H1 (cell line): ENCODE measurements around the gene C10orf95. TPM values are rescaled to one million over a fixed set of nuclear protein-coding genes. Genes with fewer than 3 reads are reported as not detected.

Experiments used
- CTCF ChIA-PET: fragments of 300-600 bp; sonication (Branson Sonifier 250); formaldehyde crosslinking; loops from one replicate; lab custom pipeline; 2021; ENCODE audit not compliant: partially characterized antibody; lab: Charles Lee
- POLR2A ChIA-PET: fragments of 300-600 bp; sonication (Branson Sonifier 250); formaldehyde crosslinking; loops from one replicate; lab custom pipeline; 2021; ENCODE audit warnings: inconsistent platforms; ENCODE audit not compliant: partially characterized antibody; lab: Charles Lee
- DNase-seq, 2 experiments: peaks; one replicate each; pipeline versions ENCODE4 v3.0.0 to v3.0.0-alpha.2; 2010 to 2022; ENCODE audit warnings: low spot score in 2 of 2, low read depth in 1 of 2, mixed read lengths in 1 of 2
- FAIRE-seq: peaks from 2 replicates; lab custom pipeline; 2011; peaks lifted over from hg19 to GRCh38; lab: Jason Lieb, UNC
- H2AFZ ChIP-seq: 2 replicates; pipeline ENCODE4 v1.8.1; 2012; ENCODE audit warnings: low read length, inconsistent platforms
- H2AK5ac ChIP-seq: 2 replicates; pipeline ENCODE4 v1.6.1; 2013; ENCODE audit warnings: low read depth, low read length
- H2BK120ac ChIP-seq: replicated peaks from 2 replicates; pipeline ENCODE3; 2013; ENCODE audit warnings: low read depth, low read length, inconsistent platforms
- H2BK12ac ChIP-seq: 2 replicates; pipeline ENCODE4 v1.6.1; 2013; ENCODE audit warnings: low read depth, low read length
- H2BK15ac ChIP-seq: 2 replicates; pipeline ENCODE4 v1.6.1; 2013; ENCODE audit warnings: low read length
- H2BK20ac ChIP-seq: 2 replicates; pipeline ENCODE4 v1.6.1; 2013; ENCODE audit warnings: low read length
- H2BK5ac ChIP-seq: 2 replicates; pipeline ENCODE4 v1.6.1; 2013; ENCODE audit warnings: low read depth, low read length
- H3K14ac ChIP-seq: 2 replicates; pipeline ENCODE4 v1.6.1; 2013; ENCODE audit warnings: inconsistent platforms; ENCODE audit not compliant: insufficient read length
- H3K18ac ChIP-seq: 2 replicates; pipeline ENCODE4 v1.6.1; 2013; ENCODE audit warnings: low read length; ENCODE audit errors: extremely low read depth
- H3K23ac ChIP-seq: 2 replicates; pipeline ENCODE4 v1.6.1; 2013; ENCODE audit warnings: inconsistent platforms; ENCODE audit not compliant: insufficient read length
- H3K23me2 ChIP-seq: 2 replicates; pipeline ENCODE4 v1.6.1; 2013; ENCODE audit warnings: low read depth, low read length
- H3K27ac ChIP-seq: 2 replicates; pipeline ENCODE4 v1.6.1; 2011; ENCODE audit warnings: low read depth, low read length, inconsistent platforms
- H3K27me3 ChIP-seq, 4 experiments: replicated peaks in 1 of 4; 1 replicate in 1 of 4; 2 replicates in 3 of 4; pipeline versions ENCODE4 v1.6.1 to v1.8.1; 2011 to 2013; ENCODE audit warnings: low read length in 3 of 4, mild to moderate bottlenecking in 3 of 4, inconsistent platforms in 2 of 4, mixed read lengths in 2 of 4, moderate library complexity in 1 of 4; ENCODE audit not compliant: control insufficient read depth in 3 of 4, insufficient read depth in 3 of 4; ENCODE audit errors: extremely low read depth in 1 of 4
- H3K36me3 ChIP-seq, 4 experiments: 2 replicates each; pipeline versions ENCODE4 v1.6.1 to v1.8.1; 2011 to 2013; ENCODE audit warnings: mild to moderate bottlenecking in 4 of 4, low read length in 3 of 4, moderate library complexity in 2 of 4, control low read depth in 1 of 4, inconsistent platforms in 1 of 4; ENCODE audit not compliant: insufficient read depth in 4 of 4, control insufficient read depth in 2 of 4
- H3K4ac ChIP-seq: replicated peaks from 2 replicates; pipeline ENCODE3; 2013; ENCODE audit warnings: low read length, low read depth, mixed read lengths, inconsistent platforms; ENCODE audit not compliant: insufficient read length
- H3K4me1 ChIP-seq, 4 experiments: replicated peaks in 1 of 4; 1 replicate in 1 of 4; 2 replicates in 3 of 4; pipeline versions ENCODE4 v1.6.1 to v1.8.1; 2011 to 2013; ENCODE audit warnings: low read length in 3 of 4, inconsistent platforms in 2 of 4, mixed read lengths in 1 of 4; ENCODE audit not compliant: insufficient read depth in 4 of 4, control insufficient read depth in 3 of 4
- H3K4me2 ChIP-seq, 2 experiments: 2 replicates each; pipeline versions ENCODE4 v1.6.1 to v1.8.1; 2011 to 2013; ENCODE audit warnings: low read depth in 2 of 2, low read length in 2 of 2, control low read depth in 1 of 2, inconsistent platforms in 1 of 2, mild to moderate bottlenecking in 1 of 2; ENCODE audit not compliant: insufficient read depth in 1 of 2
- H3K4me3 ChIP-seq, 4 experiments: fragments of 200-600, 300-600 bp in 1 of 4; sonication (generic), shearing (Covaris generic), sonication (Bioruptor Twin) in 1 of 4; 2 replicates each; pipeline versions ENCODE4 v1.5.1 to v1.8.1; 2011 to 2016; ENCODE audit warnings: low read length in 4 of 4, low read depth in 3 of 4, control low read depth in 2 of 4, inconsistent platforms in 2 of 4, mild to moderate bottlenecking in 2 of 4, mixed read lengths in 1 of 4, moderate library complexity in 1 of 4; ENCODE audit not compliant: insufficient read depth in 2 of 4; ENCODE audit errors: extremely low read depth in 1 of 4
- H3K56ac ChIP-seq: replicated peaks from 2 replicates; pipeline ENCODE3; 2013; ENCODE audit warnings: low read depth, mild to moderate bottlenecking, mixed read lengths, low read length, inconsistent platforms; ENCODE audit not compliant: insufficient read length
- H3K79me1 ChIP-seq: 2 replicates; pipeline ENCODE4 v1.6.1; 2013; ENCODE audit warnings: low read depth, low read length, control low read depth
- H3K79me2 ChIP-seq, 2 experiments: 2 replicates each; pipeline versions ENCODE4 v1.6.1 to v1.8.1; 2012 to 2013; ENCODE audit warnings: low read length in 2 of 2, mild to moderate bottlenecking in 2 of 2, inconsistent platforms in 1 of 2; ENCODE audit not compliant: insufficient read depth in 2 of 2, control insufficient read depth in 1 of 2
- H3K9ac ChIP-seq, 4 experiments: replicated peaks in 1 of 4; 1 replicate in 1 of 4; 2 replicates in 3 of 4; pipeline versions ENCODE4 v1.6.1 to v1.8.1; 2011 to 2013; ENCODE audit warnings: low read depth in 3 of 4, low read length in 3 of 4, control low read depth in 2 of 4, mild to moderate bottlenecking in 2 of 4, moderate library complexity in 2 of 4, inconsistent platforms in 1 of 4; ENCODE audit errors: extremely low read depth in 1 of 4
- H3K9me3 ChIP-seq, 2 experiments: 2 replicates each; pipeline versions ENCODE4 v1.6.1 to v1.8.1; 2012 to 2013; ENCODE audit warnings: mild to moderate bottlenecking in 2 of 2, moderate library complexity in 2 of 2, control low read depth in 1 of 2, inconsistent platforms in 1 of 2, low read depth in 1 of 2, low read length in 1 of 2, mixed read lengths in 1 of 2; ENCODE audit not compliant: insufficient read depth in 2 of 2
- H4K20me1 ChIP-seq, 2 experiments: replicated peaks in 1 of 2; 2 replicates each; pipeline versions ENCODE3 to v1.8.1; 2011 to 2013; ENCODE audit warnings: inconsistent platforms in 2 of 2, low read length in 2 of 2, mild to moderate bottlenecking in 1 of 2; ENCODE audit not compliant: insufficient read depth in 2 of 2, control insufficient read depth in 1 of 2
- H4K5ac ChIP-seq: 2 replicates; pipeline ENCODE4 v1.6.1; 2013; ENCODE audit warnings: low read length, low read depth, mixed read lengths, inconsistent platforms; ENCODE audit not compliant: insufficient read length
- H4K8ac ChIP-seq: 2 replicates; pipeline ENCODE4 v1.8.0; 2013; ENCODE audit warnings: mild to moderate bottlenecking, moderate library complexity, low read length, inconsistent platforms; ENCODE audit not compliant: insufficient read depth; ENCODE audit errors: extremely low read depth
- H4K91ac ChIP-seq: replicated peaks from 2 replicates; pipeline ENCODE3; 2013; ENCODE audit warnings: low read length, mixed read lengths, inconsistent platforms; ENCODE audit not compliant: insufficient read length
- BACH1 ChIP-seq: IDR thresholded peaks from 2 replicates; pipeline ENCODE4 v1.6.1; 2012; ENCODE audit warnings: low read length, improper control_type of control experiment
- FOSL1 ChIP-seq: IDR thresholded peaks from 2 replicates; pipeline ENCODE4 v1.6.1; 2011; ENCODE audit warnings: mild to moderate bottlenecking, low read depth, low read length, moderate library complexity; ENCODE audit not compliant: insufficient read depth
- KDM1A ChIP-seq: fragments of 200-600, 300-600 bp; sonication (generic); IDR thresholded peaks from 2 replicates; pipeline ENCODE4 v1.7.1; 2016; ENCODE audit warnings: mild to moderate bottlenecking, low read length, borderline replicate concordance
- MAFK ChIP-seq: IDR thresholded peaks from 2 replicates; pipeline ENCODE4 v1.6.1; 2012; ENCODE audit warnings: low read depth, mild to moderate bottlenecking, improper control_type of control experiment, low read length
- POU5F1 ChIP-seq: IDR thresholded peaks from 2 replicates; pipeline ENCODE4 v1.6.1; 2011; ENCODE audit warnings: low read depth, mild to moderate bottlenecking, low read length, moderate library complexity
- WGBS, 2 experiments: shearing (Covaris generic) in 1 of 2; methylation state at CpG; one replicate each; pipeline versions ENCODE4 v1.1.6 to v1.1.7; 2013 to 2015; ENCODE audit warnings: low lambda C conversion rate in 2 of 2, mixed read lengths in 2 of 2, inconsistent platforms in 1 of 2, low coverage in 1 of 2, missing lambda C conversion rate in 1 of 2; ENCODE audit not compliant: insufficient replicate concordance in 2 of 2, insufficient coverage in 1 of 2, insufficient read length in 1 of 2; ENCODE audit errors: extremely low coverage in 1 of 2, missing lambda C conversion rate in 1 of 2; 5-methylcytosine and 5-hydroxymethylcytosine counted together
- polyA plus RNA-seq, 7 experiments: library from polyadenylated mRNA; depleted of rRNA in 3 of 7; stranded (reverse) in 5 of 7; unstranded in 2 of 7; fragments of >200 nt in 5 of 7; fragments of 200-250 nt in 2 of 7; gene quantifications; 1 replicate in 5 of 7; 2 replicates in 1 of 7; 4 replicates in 1 of 7; pipeline versions ENCODE4 v1.2.1 to v1.2.3, GENCODE V29; 2011 to 2013; ENCODE audit warnings: missing spikeins in 2 of 7, mixed read lengths in 2 of 7
- total RNA-seq: library from RNA; stranded (reverse); fragmentation: NEBNext Ultra II Directional; extraction: Animal tissue kit (Norgen Biotek cat#: 25700); gene quantifications from 2 replicates; pipeline ENCODE4 v1.2.1, GENCODE V29; 2021

The C10orf95 gene
- total and polyA plus RNA-seq, 2 of the 8 experiments (the other 6 are each of a cell fraction or from before 2014, with no cell fraction given), result 0.34 to 0.48 TPM

DNA sequence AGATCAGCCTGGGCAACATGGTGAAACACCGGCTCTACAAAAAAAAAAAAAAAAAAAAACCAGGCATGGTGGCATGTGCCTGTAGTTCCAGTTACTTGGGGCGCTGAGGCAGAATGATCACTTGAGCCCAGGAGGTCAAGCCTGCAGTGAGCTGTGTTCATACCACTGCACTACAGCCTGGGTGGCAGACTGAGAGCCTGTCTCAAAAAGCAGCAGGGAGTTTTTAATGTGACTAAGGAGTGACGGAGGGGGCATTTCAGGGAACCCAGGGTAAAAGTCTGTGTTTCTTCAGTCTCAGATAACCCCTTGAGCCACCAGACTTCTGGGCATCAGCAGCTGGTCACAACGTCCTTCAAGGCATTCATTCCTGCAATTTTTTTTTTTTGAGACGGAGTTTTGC, 2.2 kb upstream of the C10orf95 start:
- no peak overlapping the region for H2BK5ac ChIP-seq
- no peak for TF ChIP-seq MAFK
- TF ChIP-seq BACH1, result no peak
- no peak for TF ChIP-seq KDM1A
- TF ChIP-seq FOSL1, result no peak
- no peak for TF ChIP-seq POU5F1

More for the DNA sequence above, 2.2 kb upstream of the C10orf95 start:
- Histone ChIP-seq H3K9ac (no peak overlapping the region), H2BK12ac (no peak overlapping the region), H2AK5ac (no peak overlapping the region), H3K4ac (no peak overlapping the region), H3K14ac (no peak overlapping the region), H4K5ac (no peak overlapping the region), H4K91ac (no peak overlapping the region), H3K56ac (no peak overlapping the region), H3K23me2 (peaks cover 9% of the 10 kb centered on the region), H2BK120ac (no peak overlapping the region), H3K79me2 (peaks cover 0 to 18% of the 10 kb centered on the region in 2 experiments; a peak in 2 of 4 replicates), H3K4me2 (no peak overlapping the region), H2BK20ac (no peak overlapping the region), H3K79me1 (peaks cover 3% of the 10 kb centered on the region; the same call in 1 of the 2 replicates), H3K23ac (no peak overlapping the region), H2AFZ (no peak overlapping the region), H3K9me3 (no peaks in the 10 kb centered on the region), H3K4me3 (no peak overlapping the region), H4K8ac (no peak overlapping the region), H3K18ac (no peak overlapping the region), H3K4me1 (peaks cover 5 to 27% (median 18%) of the 10 kb centered on the region in 4 experiments), H4K20me1 (peaks cover 0 to 2% of the 10 kb centered on the region in 2 experiments), H3K27ac (no peak overlapping the region), H3K27me3 (no peaks in the 10 kb centered on the region), H3K36me3 (peaks cover 0 to 39% (median 6%) of the 10 kb centered on the region in 4 experiments; a peak in 5 of 8 replicates), H2BK15ac (no peak overlapping the region)
- ChIA-PET CTCF (interaction anchor here (0.6 to 4.7 kb wide), 11 partner anchors 8 to 305 kb away, joined by 3 to 23 read pairs (median 3); no protein-coding TSS in a partner anchor), POLR2A (interaction anchor here (0.6 to 6.7 kb wide), 6 partner anchors 9 to 149 kb away, joined by 3 to 75 read pairs (median 29); partner anchors contain the start of genes CUEDC2 and FBXL15)
- FAIRE-seq (no peak), DNase-seq (no peak)
- WGBS, 2 experiments, result 66% methylated on average over 4 of the region's 5 CpGs; no CpG with 5 or more reads in 1 of the 2 experiments
